ENCODE results near the gene ATR.
"Not testable (repeated sequence)": the region's sequence is repeated elsewhere in the genome, so short reads cannot be mapped to it uniquely, and the experiment has no call there.

The ATR gene

GRCh38 chr3:142445816-142446254 lies 132.7 kb downstream of the ATR start:
- no peak for DNase-seq (ENCODE audit: extremely low read depth, low read depth)

GRCh38 chr3:142444343-142444742 lies 134.2 kb downstream of the ATR start:
- TF ChIP-seq CTCF (IDR thresholded peaks at IDR 0.05; ENCODE audit: low read depth, low read length): no peak
- DNase-seq (ENCODE audit: extremely low read depth, low read depth): no peak

More at GRCh38 chr3:142445816-142446254, 132.7 kb downstream of the ATR start:
- TF ChIP-seq CTCF (IDR thresholded peaks at IDR 0.05; ENCODE audit: low read depth, low read length): no peak

GRCh38 chr3:142443060-142443459 lies 135.5 kb downstream of the ATR start:
- not testable (repeated sequence) for DNase-seq (ENCODE audit: extremely low read depth, low read depth)

GRCh38 chr3:142439499-142440220 lies 138.9 kb downstream of the ATR start:
- DNase-seq (ENCODE audit: extremely low read depth, low read depth): not testable (repeated sequence)

- not testable (repeated sequence) for DNase-seq (ENCODE audit: extremely low read depth, low read depth)
Measured at GRCh38 chr3:142438096-142438495, 140.4 kb downstream of the ATR start.

GRCh38 chr3:142436951-142437585 lies 141.5 kb downstream of the ATR start:
- DNase-seq (ENCODE audit: extremely low read depth, low read depth): no peak
- no peak for TF ChIP-seq CTCF (IDR thresholded peaks at IDR 0.05; ENCODE audit: low read depth, low read length)

GRCh38 chr3:142434503-142434902 lies 144.0 kb downstream of the ATR start:
- DNase-seq (ENCODE audit: extremely low read depth, low read depth): no peak
- TF ChIP-seq CTCF (IDR thresholded peaks at IDR 0.05; ENCODE audit: low read depth, low read length): no peak

GRCh38 chr3:142433110-142433509 lies 145.4 kb downstream of the ATR start:
- TF ChIP-seq CTCF (IDR thresholded peaks at IDR 0.05; ENCODE audit: low read depth, low read length): no peak
- no peak for DNase-seq (ENCODE audit: extremely low read depth, low read depth)

GRCh38 chr3:142429582-142429981 lies 149.0 kb downstream of the ATR start:
- no peak for DNase-seq (ENCODE audit: extremely low read depth, low read depth)
- no peak for TF ChIP-seq CTCF (IDR thresholded peaks at IDR 0.05; ENCODE audit: low read depth, low read length)

Measured in AG09319 (cell line).